ENCODE results near the gene HOXA11. TPM values are rescaled to one million over a fixed set of nuclear protein-coding genes. Genes with fewer than 3 reads are reported as not detected.

HOXA11 gene
- total RNA-seq, 1 experiment from 2014 or later = 0.84 TPM

- H3K27me3 Mint-ChIP-seq (ENCODE audit: insufficient read depth, unreplicated experiment) = no peaks in the 10 kb centered on the region
- H3K9me3 Mint-ChIP-seq (ENCODE audit: unreplicated experiment) = no peaks in the 10 kb centered on the region
- intact Hi-C loops (cut with micrococcal nuclease) = no loop called here
- POLR2A ChIA-PET = interaction anchor here (0.6 to 1.5 kb wide), 2 partner anchors 11 to 113 kb away, joined by 3 read pairs; no protein-coding TSS in a partner anchor
- no TSS peak for BruUV-seq (replicated peaks)
- CTCF ChIA-PET = interaction anchor here (0.6 to 1.0 kb wide), 2 partner anchors 256 to 358 kb away, joined by 3 read pairs; no protein-coding TSS in a partner anchor
- no peak overlapping the region for H3K27ac Mint-ChIP-seq (ENCODE audit: low read depth, unreplicated experiment)
- peaks cover 7% of the 10 kb centered on the region for H3K4me1 Mint-ChIP-seq (ENCODE audit: insufficient read depth, unreplicated experiment)
- no peaks in the 10 kb centered on the region for H3K36me3 Mint-ChIP-seq (ENCODE audit: insufficient read depth, unreplicated experiment)
- no peak for DNase-seq (ENCODE audit: unreplicated experiment)
- no peak for TF ChIP-seq CTCF (IDR thresholded peaks at IDR 0.05; ENCODE audit: unreplicated experiment)
- H3K4me3 Mint-ChIP-seq (ENCODE audit: unreplicated experiment) = no peak overlapping the region
These were observed 32.9 kb upstream of the HOXA11 start for GRCh38 chr7:27217951-27218350.

- TF ChIP-seq CTCF (IDR thresholded peaks at IDR 0.05; ENCODE audit: unreplicated experiment) = no peak
- intact Hi-C loops (cut with micrococcal nuclease) = no loop called here
- no peak overlapping the region for H3K27ac Mint-ChIP-seq (ENCODE audit: low read depth, unreplicated experiment)
- ChIA-PET POLR2A (interaction anchor here (0.6 kb wide), 1 partner anchor 179 kb away, joined by 3 read pairs; no protein-coding TSS in a partner anchor), CTCF (interaction anchor here (0.7 kb wide), 1 partner anchor 1005 kb away, joined by 3 read pairs; no protein-coding TSS in a partner anchor)
- no peaks in the 10 kb centered on the region for H3K36me3 Mint-ChIP-seq (ENCODE audit: insufficient read depth, unreplicated experiment)
- H3K27me3 Mint-ChIP-seq (ENCODE audit: insufficient read depth, unreplicated experiment) = no peaks in the 10 kb centered on the region
- no peaks in the 10 kb centered on the region for H3K4me1 Mint-ChIP-seq (ENCODE audit: insufficient read depth, unreplicated experiment)
- H3K4me3 Mint-ChIP-seq (ENCODE audit: unreplicated experiment) = no peak overlapping the region
- DNase-seq (ENCODE audit: unreplicated experiment) = no peak
- no peaks in the 10 kb centered on the region for H3K9me3 Mint-ChIP-seq (ENCODE audit: unreplicated experiment)
- BruUV-seq (replicated peaks) = no TSS peak
These were observed 30.3 kb upstream of the HOXA11 start for GRCh38 chr7:27215356-27215755.

DNA sequence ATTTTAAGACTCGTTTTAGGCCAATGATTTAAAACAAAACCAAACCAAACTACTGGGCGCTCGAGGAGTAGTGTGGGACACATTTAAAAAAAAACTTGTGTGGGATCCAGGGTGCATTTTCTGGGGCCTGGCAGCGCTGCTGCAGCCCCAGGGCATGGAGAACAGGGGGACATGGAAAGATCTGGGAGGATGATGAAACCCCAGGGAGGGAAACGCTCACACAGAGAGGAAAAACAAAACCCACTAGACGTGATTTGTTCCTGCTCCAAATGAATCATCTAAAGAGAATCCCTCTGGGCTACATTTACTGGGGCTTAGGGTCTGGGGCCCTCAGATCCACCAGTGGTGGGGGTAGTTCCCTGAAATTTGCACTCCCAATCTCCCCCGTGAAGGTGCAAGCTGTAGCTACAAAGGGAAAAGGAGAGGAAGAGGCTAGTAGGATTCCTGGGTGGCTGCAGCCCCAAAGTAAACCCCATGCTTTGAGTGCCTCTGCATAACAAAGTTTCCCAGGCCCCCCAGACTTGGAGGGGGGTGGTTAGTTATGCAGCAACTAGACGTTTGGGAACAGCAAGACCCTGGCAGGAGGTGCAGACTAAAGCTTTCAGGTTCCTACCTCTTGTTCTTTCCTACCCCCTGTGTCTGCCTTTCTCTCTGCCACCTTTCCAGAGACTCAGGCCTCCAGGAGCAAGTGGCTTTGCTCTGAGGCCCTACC lies 29.4 kb upstream of the HOXA11 start:
- TF ChIP-seq CTCF (IDR thresholded peaks at IDR 0.05; ENCODE audit: unreplicated experiment) = no peak
- ChIA-PET CTCF (interaction anchor here (0.6 kb wide), 1 partner anchor 390 kb away, joined by 3 read pairs; no protein-coding TSS in a partner anchor), POLR2A (no interaction called here)
- no peaks in the 10 kb centered on the region for H3K9me3 Mint-ChIP-seq (ENCODE audit: unreplicated experiment)
- DNase-seq (ENCODE audit: unreplicated experiment) = no peak
- no TSS peak for BruUV-seq (replicated peaks)
- H3K36me3 Mint-ChIP-seq (ENCODE audit: insufficient read depth, unreplicated experiment) = no peaks in the 10 kb centered on the region
- intact Hi-C loops (cut with micrococcal nuclease) = no loop called here
- H3K27ac Mint-ChIP-seq (ENCODE audit: low read depth, unreplicated experiment) = no peak overlapping the region
- H3K27me3 Mint-ChIP-seq (ENCODE audit: insufficient read depth, unreplicated experiment) = no peaks in the 10 kb centered on the region
- H3K4me3 Mint-ChIP-seq (ENCODE audit: unreplicated experiment) = no peak overlapping the region
- H3K4me1 Mint-ChIP-seq (ENCODE audit: insufficient read depth, unreplicated experiment) = no peaks in the 10 kb centered on the region

GRCh38 chr7:27213433-27214238 lies 28.6 kb upstream of the HOXA11 start:
- Mint-ChIP-seq H3K27me3 (ENCODE audit: insufficient read depth, unreplicated experiment) (no peaks in the 10 kb centered on the region), H3K27ac (ENCODE audit: low read depth, unreplicated experiment) (no peak overlapping the region), H3K36me3 (ENCODE audit: insufficient read depth, unreplicated experiment) (no peaks in the 10 kb centered on the region), H3K4me1 (ENCODE audit: insufficient read depth, unreplicated experiment) (no peaks in the 10 kb centered on the region), H3K9me3 (ENCODE audit: unreplicated experiment) (no peaks in the 10 kb centered on the region), H3K4me3 (ENCODE audit: unreplicated experiment) (no peak overlapping the region)
- ChIA-PET CTCF (interaction anchor here (0.6 to 1.8 kb wide), 2 partner anchors 391 to 393 kb away, joined by 3 to 5 read pairs; no protein-coding TSS in a partner anchor), POLR2A (no interaction called here)
- DNase-seq (ENCODE audit: unreplicated experiment) = no peak
- intact Hi-C loops (cut with micrococcal nuclease) = no loop called here
- no peak for TF ChIP-seq CTCF (IDR thresholded peaks at IDR 0.05; ENCODE audit: unreplicated experiment)
- no TSS peak for BruUV-seq (replicated peaks)
